HEK293T (cell line): Measurements from ENCODE around the gene ZER1.

Experiments used
- CTCF ChIA-PET: fragments of 350-600 bp; formaldehyde crosslinking; extraction: SDS; loops from one replicate; lab custom pipeline; 2021; ENCODE audit warnings: antibody characterized with exemption, inconsistent platforms; lab: Yijun Ruan, JAX
- POLR2A ChIA-PET: fragments of 350-600 bp; formaldehyde crosslinking; extraction: SDS; loops from one replicate; lab custom pipeline; 2020; ENCODE audit warnings: antibody characterized with exemption, inconsistent platforms; lab: Yijun Ruan, JAX
- DNase-seq: peaks from one replicate; pipeline ENCODE4 v3.0.0; 2012; ENCODE audit warnings: mixed read lengths; ENCODE audit errors: extremely low spot score
- ARNT ChIP-seq: fragments of 450-650 bp; IDR thresholded peaks from 2 replicates; pipeline ENCODE4 v1.6.1; 2017; ENCODE audit warnings: mild to moderate bottlenecking
- BHLHE40 ChIP-seq: fragments of 450-650 bp; IDR thresholded peaks from 2 replicates; pipeline ENCODE4 v1.6.1; 2016; ENCODE audit warnings: mild to moderate bottlenecking, moderate library complexity, borderline replicate concordance
- CTBP1 ChIP-seq: fragments of 450-650 bp; IDR thresholded peaks from 2 replicates; pipeline ENCODE4 v1.6.1; 2016; ENCODE audit warnings: borderline replicate concordance
- ELF4 ChIP-seq: fragments of 450-650 bp; IDR thresholded peaks from 2 replicates; pipeline ENCODE4 v1.6.1; 2017; ENCODE audit warnings: antibody characterized with exemption
- FOXA1 ChIP-seq: fragments of 450-650 bp; IDR thresholded peaks from 2 replicates; pipeline ENCODE4 v1.6.1; 2016; ENCODE audit warnings: mild to moderate bottlenecking
- FOXK2 ChIP-seq: fragments of 450-650 bp; IDR thresholded peaks from 2 replicates; pipeline ENCODE4 v1.6.1; 2016; ENCODE audit warnings: mild to moderate bottlenecking
- FOXM1 ChIP-seq: fragments of 450-650 bp; IDR thresholded peaks from 2 replicates; pipeline ENCODE4 v1.6.1; 2017; ENCODE audit warnings: mild to moderate bottlenecking, borderline replicate concordance
- HDGF ChIP-seq: fragments of 450-650 bp; IDR thresholded peaks from 2 replicates; pipeline ENCODE4 v1.6.1; 2017; ENCODE audit warnings: antibody characterized with exemption, borderline replicate concordance
- L3MBTL2 ChIP-seq: fragments of 450-650 bp; conservative IDR thresholded peaks from 2 replicates; pipeline ENCODE4 v1.6.1; 2016; ENCODE audit warnings: mild to moderate bottlenecking
- LEF1 ChIP-seq: fragments of 450-650 bp; IDR thresholded peaks from 2 replicates; pipeline ENCODE4 v1.6.1; 2017; ENCODE audit warnings: mild to moderate bottlenecking, borderline replicate concordance
- NFRKB ChIP-seq: fragments of 450-650 bp; IDR thresholded peaks from 2 replicates; pipeline ENCODE4 v1.6.1; 2016; ENCODE audit warnings: mild to moderate bottlenecking, moderate library complexity
- PKNOX1 ChIP-seq: fragments of 450-650 bp; IDR thresholded peaks from 2 replicates; pipeline ENCODE4 v1.6.1; 2016
- SP1 ChIP-seq: fragments of 450-650 bp; IDR thresholded peaks from 2 replicates; pipeline ENCODE4 v1.6.1; 2017
- SUZ12 ChIP-seq: fragments of 450-650 bp; IDR thresholded peaks from 2 replicates; pipeline ENCODE4 v1.6.1; 2016; ENCODE audit warnings: mild to moderate bottlenecking
- TARDBP ChIP-seq: fragments of 450-650 bp; IDR thresholded peaks from 2 replicates; pipeline ENCODE4 v1.6.1; 2016
- ZNF384 ChIP-seq: fragments of 450-650 bp; IDR thresholded peaks from 2 replicates; pipeline ENCODE4 v1.6.1; 2016

ZER1 gene

GRCh38 chr9:128713941-128714573 is 57.7 kb downstream of the ZER1 start:
- TF ChIP-seq LEF1, result no peak
- TF ChIP-seq BHLHE40, result no peak
- no peak for TF ChIP-seq CTBP1
- no peak for TF ChIP-seq TARDBP
- CTCF ChIA-PET, result no interaction called here

GRCh38 chr9:128713411-128713780 is 58.3 kb downstream of the ZER1 start:
- ChIA-PET POLR2A (no interaction called here), CTCF (no interaction called here)
- TF ChIP-seq BHLHE40 (no peak), FOXM1 (no peak), FOXA1 (no peak), ELF4 (no peak), TARDBP (no peak), SUZ12 (no peak), CTBP1 (no peak), PKNOX1 (no peak), L3MBTL2 (no peak), LEF1 (no peak), SP1 (no peak)
- DNase-seq, result no peak

More at GRCh38 chr9:128713941-128714573, 57.7 kb downstream of the ZER1 start:
- DNase-seq, result no peak
- POLR2A ChIA-PET, result no interaction called here

DNA sequence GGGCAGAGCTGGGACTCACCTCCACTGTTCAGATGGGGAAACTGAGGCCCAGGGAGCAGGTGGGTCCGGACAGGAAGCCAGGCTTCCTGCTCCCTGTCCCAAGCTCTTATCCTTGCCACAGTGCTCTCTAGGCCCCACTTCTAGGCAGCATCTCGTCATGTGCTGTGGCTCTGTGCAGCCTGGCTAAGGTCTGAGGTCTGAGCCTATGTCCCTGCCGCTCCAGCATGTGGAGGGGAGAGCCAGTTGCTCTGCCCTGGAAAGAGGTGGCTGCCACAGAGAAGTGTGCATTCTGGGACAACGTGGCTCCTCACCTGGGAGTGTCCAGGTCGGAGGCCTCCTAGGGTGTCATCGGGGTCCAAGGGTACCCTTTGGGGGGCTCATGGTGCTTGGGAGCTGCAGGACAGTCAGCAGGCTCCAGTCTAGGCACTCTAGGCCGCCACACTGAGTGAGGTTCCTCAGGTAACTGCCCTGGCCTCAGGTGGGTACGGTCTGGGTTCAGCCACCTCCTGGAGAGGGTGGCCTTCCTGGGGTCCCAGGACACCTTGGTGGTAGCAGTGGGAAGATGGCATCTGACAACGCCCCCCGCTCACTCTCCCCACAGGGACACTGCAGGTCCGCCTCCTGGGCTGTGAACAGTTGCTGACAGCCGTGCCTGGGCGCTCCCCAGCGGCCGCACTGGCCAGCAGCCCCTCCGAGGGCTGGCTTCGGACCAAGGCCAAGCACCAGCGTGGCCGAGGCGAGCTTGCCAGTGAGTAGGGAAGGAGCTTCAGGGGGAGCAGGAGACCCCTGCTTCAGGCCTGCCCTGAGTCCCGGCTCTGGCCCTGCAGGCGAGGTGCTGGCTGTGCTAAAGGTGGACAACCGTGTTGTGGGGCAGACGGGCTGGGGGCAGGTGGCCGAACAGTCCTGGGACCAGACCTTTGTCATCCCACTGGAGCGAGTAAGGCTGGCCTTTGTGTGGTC is 59.0 kb downstream of the ZER1 start:
- CTCF ChIA-PET, result no interaction called here
- POLR2A ChIA-PET, result no interaction called here
- no peak for DNase-seq
- TF ChIP-seq LEF1, result no peak
- TF ChIP-seq SP1, result no peak
- no peak for TF ChIP-seq ELF4
- no peak for TF ChIP-seq CTBP1
- no peak for TF ChIP-seq PKNOX1
- TF ChIP-seq NFRKB, result no peak
- no peak for TF ChIP-seq L3MBTL2
- TF ChIP-seq ARNT, result no peak
- TF ChIP-seq TARDBP, result no peak
- no peak for TF ChIP-seq FOXM1
- no peak for TF ChIP-seq FOXK2

DNA sequence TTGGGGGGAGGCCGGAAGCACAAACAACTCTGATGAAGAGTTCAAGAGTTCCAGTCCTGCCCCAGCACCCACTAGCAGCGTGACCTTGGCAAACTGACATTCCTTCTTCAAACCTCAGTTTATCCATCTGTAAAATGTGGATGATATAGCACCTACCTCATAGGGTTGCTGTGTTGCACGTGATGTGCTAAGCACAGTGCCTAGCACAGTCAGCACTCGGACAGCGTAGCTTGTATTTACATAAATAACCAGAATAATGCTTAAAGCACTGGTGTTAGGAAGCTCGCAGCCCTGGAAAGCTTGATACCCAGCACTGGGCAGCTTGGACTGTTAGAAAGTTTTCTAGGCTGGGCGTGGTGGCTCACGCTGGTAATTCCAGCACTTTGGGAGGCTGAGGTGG is 64.3 kb downstream of the ZER1 start:
- TF ChIP-seq FOXM1, result no peak
- no peak for TF ChIP-seq CTBP1
- TF ChIP-seq HDGF, result no peak
- TF ChIP-seq TARDBP, result no peak
- TF ChIP-seq BHLHE40, result no peak
- no peak for TF ChIP-seq L3MBTL2
- TF ChIP-seq SP1, result no peak
- TF ChIP-seq ELF4, result no peak
- no peak for TF ChIP-seq FOXK2
- no peak for TF ChIP-seq ZNF384
- TF ChIP-seq FOXA1, result no peak
- no peak for TF ChIP-seq PKNOX1
- POLR2A ChIA-PET, result interaction anchor here (1.0 kb wide), 1 partner anchor 18 kb away, joined by 4 read pairs; the partner anchor contains the start of gene SET
- CTCF ChIA-PET, result no interaction called here
- DNase-seq, result no peak

GRCh38 chr9:128706671-128707381 is 64.9 kb downstream of the ZER1 start:
- ChIA-PET POLR2A (interaction anchor here (1.0 to 1.3 kb wide), 3 partner anchors 17 to 112 kb away, joined by 3 to 4 read pairs (median 3); partner anchors contain the start of genes ENDOG, SET and ZDHHC12), CTCF (no interaction called here)
- no peak for TF ChIP-seq ELF4
- no peak for TF ChIP-seq LEF1
- no peak for TF ChIP-seq ARNT
- no peak for TF ChIP-seq FOXA1
- TF ChIP-seq TARDBP, result no peak
- TF ChIP-seq FOXK2, result no peak
- TF ChIP-seq PKNOX1, result no peak
- no peak for TF ChIP-seq L3MBTL2
- no peak for TF ChIP-seq NFRKB
- TF ChIP-seq HDGF, result no peak
- no peak for TF ChIP-seq BHLHE40
- no peak for TF ChIP-seq FOXM1
- TF ChIP-seq SP1, result no peak
- no peak for TF ChIP-seq SUZ12
- TF ChIP-seq ZNF384, result no peak
- TF ChIP-seq CTBP1, result no peak
- no peak for DNase-seq
